Endothelial cell of umbilical vein (primary cell): Measurements from ENCODE around the gene ZNF324.

ENCODE experiments used
- EZH2 ChIP-seq: IDR thresholded peaks from 2 replicates; pipeline ENCODE4 v1.6.1; 2012; ENCODE audit warnings: borderline replicate concordance, low read depth, mild to moderate bottlenecking, moderate library complexity, low read length, inconsistent platforms; ENCODE audit not compliant: severe bottlenecking
- FOS ChIP-seq: IDR thresholded peaks from 2 replicates; pipeline ENCODE4 v1.6.1; 2011; ENCODE audit warnings: mild to moderate bottlenecking, low read length, moderate library complexity, borderline replicate concordance; ENCODE audit not compliant: insufficient read depth
- JUN ChIP-seq: IDR thresholded peaks from 2 replicates; pipeline ENCODE4 v1.6.1; 2011; ENCODE audit warnings: borderline replicate concordance, low read depth; ENCODE audit not compliant: insufficient read length, insufficient read depth
- MAX ChIP-seq: IDR thresholded peaks from 2 replicates; pipeline ENCODE4 v1.6.1; 2011; ENCODE audit not compliant: insufficient read depth, insufficient read length
- MYC ChIP-seq: IDR thresholded peaks from one replicate; pipeline ENCODE4 v1.6.1; 2011; ENCODE audit warnings: mild to moderate bottlenecking, low read depth, low read length
- POLR2A ChIP-seq: IDR thresholded peaks from 2 replicates; pipeline ENCODE4 v1.6.1; 2012; ENCODE audit warnings: low read depth, mild to moderate bottlenecking, control low read depth, low read length
- POLR2AphosphoS5 ChIP-seq: IDR thresholded peaks from 2 replicates; pipeline ENCODE4 v1.6.1; 2012; ENCODE audit warnings: low read depth, mild to moderate bottlenecking, control low read depth, low read length, moderate library complexity; ENCODE audit not compliant: insufficient read depth
- TF ChIP-seq, protein P1 (sequence below), 2 donors: IDR thresholded peaks; 1 replicate in 1 of 2; 2 replicates in 1 of 2; pipeline ENCODE4 v1.5.1; 2011; ENCODE audit warnings: low read length in 2 of 2, mild to moderate bottlenecking in 2 of 2, moderate library complexity in 2 of 2, control low read depth in 1 of 2, inconsistent platforms in 1 of 2, low read depth in 1 of 2; ENCODE audit not compliant: insufficient read depth in 1 of 2; ENCODE audit errors: extremely low read depth in 1 of 2

GRCh38 chr19:58460039-58460438, 6.8 kb upstream of the ZNF324 start:
- TF ChIP-seq POLR2A (no peak), MAX (no peak), EZH2 (no peak), POLR2AphosphoS5 (no peak), JUN (no peak), FOS (no peak), MYC (no peak)
- TF ChIP-seq, protein P1, sequence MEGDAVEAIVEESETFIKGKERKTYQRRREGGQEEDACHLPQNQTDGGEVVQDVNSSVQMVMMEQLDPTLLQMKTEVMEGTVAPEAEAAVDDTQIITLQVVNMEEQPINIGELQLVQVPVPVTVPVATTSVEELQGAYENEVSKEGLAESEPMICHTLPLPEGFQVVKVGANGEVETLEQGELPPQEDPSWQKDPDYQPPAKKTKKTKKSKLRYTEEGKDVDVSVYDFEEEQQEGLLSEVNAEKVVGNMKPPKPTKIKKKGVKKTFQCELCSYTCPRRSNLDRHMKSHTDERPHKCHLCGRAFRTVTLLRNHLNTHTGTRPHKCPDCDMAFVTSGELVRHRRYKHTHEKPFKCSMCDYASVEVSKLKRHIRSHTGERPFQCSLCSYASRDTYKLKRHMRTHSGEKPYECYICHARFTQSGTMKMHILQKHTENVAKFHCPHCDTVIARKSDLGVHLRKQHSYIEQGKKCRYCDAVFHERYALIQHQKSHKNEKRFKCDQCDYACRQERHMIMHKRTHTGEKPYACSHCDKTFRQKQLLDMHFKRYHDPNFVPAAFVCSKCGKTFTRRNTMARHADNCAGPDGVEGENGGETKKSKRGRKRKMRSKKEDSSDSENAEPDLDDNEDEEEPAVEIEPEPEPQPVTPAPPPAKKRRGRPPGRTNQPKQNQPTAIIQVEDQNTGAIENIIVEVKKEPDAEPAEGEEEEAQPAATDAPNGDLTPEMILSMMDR (IDR thresholded peaks at IDR 0.05; ENCODE audit: extremely low read depth in 1 of 2, insufficient read depth in 1 of 2, low read depth in 1 of 2, low read length in 2 of 2) = no peak
